Measurements from ENCODE around the gene ARFIP1.

Gene ARFIP1

DNA sequence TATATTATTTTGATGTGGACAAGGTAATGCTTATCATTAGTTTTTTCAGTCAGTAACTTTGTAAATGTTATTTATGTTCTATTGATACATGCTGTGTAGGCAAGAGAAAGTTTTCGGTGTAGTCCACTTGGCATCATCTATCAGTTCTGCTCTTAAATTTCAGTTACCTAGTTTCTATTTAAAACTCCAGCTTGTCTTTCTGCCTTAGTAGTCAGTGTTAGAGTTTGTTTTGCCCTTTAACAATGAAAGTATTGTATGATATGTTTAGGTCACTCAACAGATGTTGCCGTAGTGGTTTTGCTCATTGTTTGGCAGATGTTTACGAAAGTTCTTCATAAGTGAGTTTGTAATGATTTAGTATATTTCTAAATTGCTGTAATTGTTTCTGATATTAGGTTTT, 121.5 kb downstream of the ARFIP1 start:
- no peak for FAIRE-seq

DNA sequence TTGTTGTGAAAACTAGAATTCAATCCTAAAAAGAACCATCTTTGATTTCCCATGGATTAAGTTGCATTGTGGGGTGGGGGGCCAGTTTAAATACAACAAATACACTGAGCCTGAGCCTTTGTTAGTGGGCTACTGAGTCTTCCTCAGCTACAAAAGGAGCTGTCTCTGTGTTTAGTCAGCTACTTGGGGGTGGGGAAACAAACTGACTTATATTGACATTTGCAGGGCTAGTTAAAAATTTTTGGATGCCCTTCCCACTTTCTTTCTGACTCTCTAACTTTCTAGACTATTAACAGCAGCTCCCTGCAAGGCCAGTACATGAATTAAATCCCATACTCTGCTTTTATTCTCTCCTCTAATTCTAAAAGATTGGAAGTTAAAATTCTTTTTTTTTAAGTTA, 123.9 kb downstream of the ARFIP1 start:
- FAIRE-seq: no peak

DNA sequence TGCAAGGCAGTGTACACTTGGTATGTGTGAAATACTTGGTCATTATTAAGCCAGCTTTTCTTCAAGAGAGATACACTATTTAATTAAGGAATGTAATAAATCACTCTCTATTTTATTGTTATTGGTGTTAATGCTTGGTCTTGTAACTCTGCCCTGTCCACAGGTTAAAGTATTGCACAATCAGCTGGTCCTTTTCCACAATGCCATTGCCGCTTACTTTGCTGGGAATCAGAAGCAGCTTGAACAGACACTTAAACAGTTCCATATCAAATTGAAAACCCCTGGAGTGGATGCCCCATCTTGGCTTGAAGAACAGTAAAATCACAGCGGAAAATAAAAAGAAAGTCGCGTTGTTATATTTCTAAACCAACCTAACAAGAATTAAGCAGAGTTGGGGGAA, 130.1 kb downstream of the ARFIP1 start:
- FAIRE-seq: no peak

DNA sequence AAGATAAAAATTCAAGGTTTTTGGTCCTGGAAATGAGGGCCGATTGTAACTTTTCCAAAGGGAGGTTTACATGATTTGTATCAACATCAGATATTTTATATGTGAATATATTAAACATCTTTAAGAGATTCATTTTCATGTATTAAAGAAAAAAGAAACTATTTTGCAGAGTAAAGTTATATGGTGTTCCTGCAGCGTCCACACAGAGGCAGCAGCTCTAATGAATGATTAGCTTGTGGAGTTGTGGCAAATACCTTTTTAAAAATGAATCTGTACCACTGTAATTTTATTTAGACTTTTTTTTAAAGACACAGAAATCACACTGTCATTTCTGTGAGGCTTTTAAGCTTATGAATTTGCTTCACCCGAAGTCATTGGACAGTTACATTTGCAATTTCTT, 130.8 kb downstream of the ARFIP1 start:
- no peak for FAIRE-seq

DNA sequence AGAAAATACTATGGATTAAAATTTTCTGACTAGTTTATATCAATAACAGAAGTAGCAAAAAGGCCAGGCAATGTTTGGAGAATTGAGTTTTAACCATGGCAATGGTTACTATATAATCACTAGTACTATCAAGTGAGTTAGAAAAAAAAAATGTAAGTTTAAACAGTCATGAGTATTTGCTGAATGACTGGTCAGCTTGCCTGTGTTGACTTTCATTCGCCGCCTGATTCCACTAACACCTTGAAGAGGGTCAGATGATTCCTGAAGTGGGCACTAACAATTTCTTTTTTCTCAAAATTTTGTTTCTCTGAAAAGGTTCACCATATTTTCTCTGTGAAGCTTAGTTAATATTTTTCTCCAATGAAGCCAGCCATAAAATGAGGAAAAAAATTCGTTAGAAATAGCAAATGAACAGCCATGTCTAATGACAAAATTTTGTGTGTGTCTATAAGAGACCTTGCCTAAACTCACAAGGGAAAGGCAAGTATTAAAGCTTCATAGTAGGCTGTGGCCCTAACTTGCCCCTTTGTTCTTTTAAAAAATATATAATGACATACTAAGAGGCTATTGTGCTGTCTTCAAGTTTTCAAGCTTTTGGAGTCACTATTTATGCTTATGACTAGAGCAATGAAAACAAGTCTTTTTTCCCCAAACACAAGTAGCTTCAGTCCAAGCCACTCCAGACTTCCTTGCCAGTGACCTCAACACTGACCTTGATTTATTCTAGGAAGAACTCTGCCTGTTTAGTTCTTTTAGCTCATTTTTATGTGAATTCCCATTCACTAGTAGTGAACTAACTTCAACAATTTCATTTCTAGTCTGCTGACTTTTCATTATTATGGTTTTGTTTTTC, 138.0 kb downstream of the ARFIP1 start:
- FAIRE-seq: no peak

DNA sequence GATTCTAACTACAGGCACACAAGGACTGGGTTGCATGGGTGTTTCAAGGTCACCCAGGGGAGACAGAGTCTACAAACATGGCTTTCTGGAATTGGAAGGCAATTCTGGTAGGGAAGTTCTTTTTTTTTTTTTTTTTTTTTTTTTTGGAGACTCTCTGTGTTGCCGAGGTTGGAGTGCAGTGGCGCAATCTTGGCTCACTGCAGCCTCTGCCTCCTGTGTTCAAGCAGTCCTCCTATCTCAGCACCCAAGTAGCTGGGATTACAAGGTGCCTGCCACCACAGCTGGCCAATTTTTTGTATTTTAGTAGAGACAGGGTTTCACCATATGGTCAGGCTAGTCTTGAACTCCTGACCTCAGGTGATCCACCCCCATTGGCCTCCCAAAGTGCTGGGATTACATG, 140.1 kb downstream of the ARFIP1 start:
- no peak for FAIRE-seq

DNA sequence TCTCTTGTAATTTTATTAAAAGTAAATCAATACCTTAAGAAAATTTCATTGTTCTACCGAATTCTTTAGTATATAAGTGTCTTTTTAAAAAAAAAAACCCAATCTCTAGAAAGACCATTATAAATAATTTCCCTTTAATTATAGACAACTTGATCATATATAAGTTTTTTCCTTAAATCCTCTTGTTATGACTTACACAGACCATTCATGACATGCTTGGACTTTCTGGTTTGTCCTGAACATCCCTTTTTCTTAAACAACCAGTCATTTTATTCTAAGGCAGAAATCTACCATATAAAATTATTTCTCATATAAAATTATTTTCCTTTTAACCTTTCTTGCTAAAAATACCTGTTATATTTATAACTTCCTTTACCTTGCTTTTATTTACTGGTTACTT, 141.0 kb downstream of the ARFIP1 start:
- FAIRE-seq: peak; percentile 72

DNA sequence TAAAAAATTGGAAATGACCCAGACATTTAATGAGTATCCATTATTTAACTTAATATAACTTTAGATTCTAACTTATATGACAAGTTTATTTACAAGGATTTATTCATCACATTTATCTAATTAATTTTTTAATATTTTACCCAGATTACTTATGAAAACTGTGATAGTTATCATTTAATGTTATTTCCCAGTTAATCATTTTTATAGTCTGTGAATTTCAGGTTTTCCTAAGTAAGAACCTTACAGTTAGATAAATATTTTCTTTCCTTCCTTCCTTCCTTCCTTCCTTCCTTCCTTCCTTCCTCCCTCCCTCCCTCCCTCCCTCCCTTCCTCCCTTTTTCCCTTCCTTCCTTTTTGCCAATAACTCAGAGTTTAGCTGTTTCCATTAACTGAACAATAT, 141.5 kb downstream of the ARFIP1 start:
- FAIRE-seq: peak; percentile 79

DNA sequence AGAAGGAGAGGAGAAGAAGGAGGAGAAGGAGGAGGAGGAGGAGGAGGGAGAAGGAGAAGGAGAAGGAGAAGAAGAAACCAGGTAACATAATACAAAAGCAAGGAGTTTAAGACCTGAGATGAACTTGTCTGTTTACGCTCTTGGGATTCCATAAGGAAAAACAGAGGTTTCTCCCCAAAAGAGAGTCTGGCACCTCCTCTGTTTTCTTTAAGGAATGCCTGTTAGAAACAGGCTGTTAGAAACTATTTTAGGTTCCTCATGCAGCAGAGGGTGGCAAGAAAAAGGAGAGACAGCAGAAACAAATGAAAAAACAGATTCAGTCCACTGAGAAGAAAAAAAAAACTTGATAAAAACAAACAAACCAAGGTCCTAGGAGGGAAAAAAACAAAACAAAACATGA, 146.1 kb downstream of the ARFIP1 start:
- no peak for FAIRE-seq

DNA sequence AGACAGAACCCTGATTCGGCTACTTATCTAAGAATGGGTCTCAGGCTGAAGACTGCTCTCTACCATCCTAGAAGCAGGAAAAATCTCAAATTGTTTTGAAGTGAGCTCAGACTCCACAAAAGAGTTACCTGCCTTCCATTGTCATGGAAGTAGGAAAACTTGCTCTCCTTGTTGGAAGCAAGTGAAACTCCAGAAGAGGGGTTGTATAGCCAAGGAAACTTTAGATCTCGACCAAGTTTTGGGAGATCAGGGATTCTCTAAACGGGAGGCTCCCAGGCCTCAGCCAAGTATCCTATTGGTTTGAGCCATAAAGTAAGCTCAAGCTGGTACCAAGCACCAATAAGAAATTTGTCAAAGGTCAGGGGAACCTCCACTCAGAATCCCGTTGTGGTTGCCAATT, 147.2 kb downstream of the ARFIP1 start:
- no peak for FAIRE-seq

DNA sequence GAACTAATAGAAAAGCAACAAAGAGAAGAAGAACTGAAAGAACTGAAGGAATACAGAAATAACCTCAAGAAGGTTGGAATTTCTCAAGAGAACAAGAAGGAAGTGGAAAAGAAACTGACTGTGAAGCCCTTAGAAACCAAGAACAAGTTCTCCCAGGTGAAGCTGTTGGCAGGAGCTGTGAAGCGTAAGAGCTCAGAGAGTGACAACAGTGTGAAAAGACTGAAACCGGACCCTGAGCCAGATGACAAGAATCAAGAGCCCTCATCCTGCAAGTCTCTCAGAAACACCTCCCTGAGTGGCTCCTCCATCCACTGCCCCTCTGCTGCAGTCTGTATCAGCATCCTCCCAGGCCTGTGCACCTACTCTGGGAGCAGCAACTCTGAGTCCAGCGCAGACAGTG, 148.0 kb downstream of the ARFIP1 start:
- no peak for FAIRE-seq

DNA sequence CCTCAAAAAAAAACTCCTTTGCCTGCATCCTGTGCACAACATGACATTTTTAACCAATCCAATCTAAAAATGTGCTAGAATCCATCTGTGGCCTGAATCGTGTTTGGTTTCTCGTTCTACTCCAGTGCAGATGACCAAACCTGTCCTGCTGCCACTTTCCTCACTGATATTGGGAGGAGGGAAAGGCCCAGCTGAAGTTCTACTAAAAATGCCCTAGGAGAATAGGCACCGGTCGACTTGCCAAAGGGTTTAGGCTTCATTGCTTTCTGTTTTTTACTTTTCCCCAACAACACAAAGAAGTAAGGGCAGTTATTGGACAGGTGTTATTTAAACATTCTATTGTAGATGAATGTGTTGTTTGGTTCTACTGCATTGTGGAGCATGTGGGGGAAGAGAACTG, 148.5 kb downstream of the ARFIP1 start:
- FAIRE-seq: no peak

DNA sequence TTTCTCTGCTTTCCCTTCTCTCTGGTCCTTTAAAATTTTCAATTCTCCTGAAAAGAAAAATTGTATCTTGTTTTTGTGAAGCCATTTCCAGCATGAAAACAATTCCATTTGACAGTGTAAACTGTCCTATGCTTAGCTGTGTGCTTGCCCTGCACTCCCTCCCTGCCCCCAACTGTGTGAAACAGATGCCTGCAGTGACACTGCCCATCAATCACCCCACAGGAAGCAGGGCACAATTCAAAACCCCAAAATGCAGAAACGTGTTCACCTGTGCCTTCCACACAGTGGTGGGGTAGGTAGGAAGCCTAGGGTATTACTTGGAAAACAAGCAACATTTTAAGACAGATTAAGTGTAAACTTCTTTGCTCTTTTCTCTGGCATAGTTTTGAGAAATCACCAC, 150.1 kb downstream of the ARFIP1 start:
- FAIRE-seq: no peak

DNA sequence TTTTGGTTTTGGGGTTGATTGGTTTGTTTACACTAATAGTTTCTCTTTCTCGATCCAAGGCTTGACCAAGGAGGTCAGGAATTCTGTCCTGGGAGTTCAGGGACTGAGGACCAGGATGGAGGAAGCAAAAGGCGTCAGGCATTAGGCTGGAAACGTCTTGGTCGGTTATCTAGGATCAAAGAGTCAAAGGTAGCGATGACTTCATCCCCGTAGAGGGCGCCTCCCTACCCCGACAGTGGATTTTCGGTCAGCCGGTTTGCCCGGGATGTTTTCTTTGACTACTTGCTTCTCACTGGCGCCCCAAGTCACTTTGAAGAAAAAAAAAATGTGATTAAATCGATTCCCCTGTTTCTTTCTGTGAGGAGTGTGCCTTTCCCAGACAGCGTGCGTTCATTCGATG, 155.4 kb downstream of the ARFIP1 start:
- FAIRE-seq: no peak

DNA sequence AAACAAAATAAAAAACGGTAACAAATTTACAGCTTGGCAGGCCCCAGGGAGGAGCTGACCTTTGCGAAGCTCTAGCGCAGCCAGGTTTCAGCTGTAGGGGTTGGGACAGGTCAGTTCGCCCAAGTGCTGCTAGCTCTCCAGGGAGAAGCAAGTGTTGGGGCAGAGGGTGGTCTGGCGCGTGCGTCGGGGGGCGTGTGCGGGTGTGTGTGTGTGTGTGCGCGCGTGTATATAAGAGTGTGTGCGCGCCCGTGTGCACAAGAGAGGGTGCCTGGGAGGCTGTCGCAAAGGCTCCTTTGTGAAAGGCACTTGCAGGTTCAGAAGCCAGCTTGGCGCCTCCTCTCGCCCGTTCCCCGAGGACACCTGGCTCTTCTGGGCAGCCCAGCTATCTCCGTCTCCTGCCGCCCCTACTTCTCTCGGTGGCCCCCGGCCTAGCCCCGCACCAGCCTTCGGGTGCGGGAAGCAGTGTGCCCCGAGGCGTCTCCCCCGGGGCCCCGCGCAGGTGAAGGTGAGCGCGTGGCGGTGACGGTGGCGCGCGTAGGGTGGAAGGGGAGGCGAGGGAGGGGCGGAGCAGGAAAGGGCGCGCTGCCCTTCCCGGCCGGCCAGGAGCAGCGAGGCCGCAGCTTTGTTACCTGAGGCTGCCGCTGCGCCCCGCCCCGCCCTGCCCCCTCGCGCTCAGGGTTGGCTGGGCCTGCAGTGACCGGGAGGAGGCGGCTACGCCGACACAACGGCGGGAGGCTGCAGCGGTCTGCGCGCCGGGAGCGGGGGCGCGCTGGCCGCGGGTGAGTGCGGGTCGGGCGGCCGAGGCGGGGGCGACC, 156.1 kb downstream of the ARFIP1 start, which contains the start of gene FHDC1:
Gene FHDC1 (plus strand): TSS at position 693 of the 815 bp plus-strand sequence. CDS start 6,735 bp downstream, outside the sequence.
- FAIRE-seq: no peak

DNA sequence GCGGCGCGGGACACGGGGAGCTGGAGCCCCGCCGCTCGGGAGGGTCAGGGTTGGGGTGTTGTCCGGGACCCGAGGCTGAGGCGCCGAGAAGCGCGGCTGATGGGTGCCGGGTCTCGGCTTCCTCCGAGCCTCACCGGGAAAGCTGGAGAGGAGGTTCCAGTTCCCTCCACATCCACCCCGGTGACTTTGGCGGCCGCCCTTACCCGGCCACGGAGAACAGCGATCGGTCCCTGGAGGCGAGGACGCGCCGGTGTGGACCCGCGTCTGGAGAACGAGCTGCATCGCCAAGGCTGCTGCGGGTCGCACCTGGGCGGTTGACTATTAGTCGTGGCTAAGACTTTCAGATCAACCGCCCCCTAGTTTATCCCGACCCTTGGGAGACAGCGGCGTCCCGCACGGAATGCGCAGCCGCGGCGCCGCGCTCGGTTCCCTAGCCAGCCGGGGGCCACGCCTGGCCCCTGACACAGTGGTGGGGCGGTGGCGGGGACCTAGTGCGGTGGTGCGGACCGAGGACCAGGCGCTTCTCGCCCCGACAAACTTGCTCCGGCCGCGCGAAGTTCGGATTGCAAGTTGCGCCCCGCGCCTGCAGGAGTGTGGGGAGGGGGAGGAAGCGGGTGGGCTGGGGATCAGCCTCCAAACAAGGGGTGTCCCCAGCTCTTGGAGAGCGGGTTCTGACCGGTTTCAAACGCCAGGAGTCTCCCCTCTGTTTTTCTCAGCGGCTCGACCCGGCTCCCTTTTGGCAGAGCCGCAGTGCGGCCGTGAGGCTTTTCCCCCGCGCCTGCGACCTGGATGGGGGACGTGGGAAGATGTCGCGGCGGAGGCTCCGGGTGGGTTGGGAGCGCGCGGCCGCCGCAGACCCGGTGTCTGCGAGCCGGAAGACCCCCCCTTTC, 156.9 kb downstream of the ARFIP1 start:
- FAIRE-seq: no peak

DNA sequence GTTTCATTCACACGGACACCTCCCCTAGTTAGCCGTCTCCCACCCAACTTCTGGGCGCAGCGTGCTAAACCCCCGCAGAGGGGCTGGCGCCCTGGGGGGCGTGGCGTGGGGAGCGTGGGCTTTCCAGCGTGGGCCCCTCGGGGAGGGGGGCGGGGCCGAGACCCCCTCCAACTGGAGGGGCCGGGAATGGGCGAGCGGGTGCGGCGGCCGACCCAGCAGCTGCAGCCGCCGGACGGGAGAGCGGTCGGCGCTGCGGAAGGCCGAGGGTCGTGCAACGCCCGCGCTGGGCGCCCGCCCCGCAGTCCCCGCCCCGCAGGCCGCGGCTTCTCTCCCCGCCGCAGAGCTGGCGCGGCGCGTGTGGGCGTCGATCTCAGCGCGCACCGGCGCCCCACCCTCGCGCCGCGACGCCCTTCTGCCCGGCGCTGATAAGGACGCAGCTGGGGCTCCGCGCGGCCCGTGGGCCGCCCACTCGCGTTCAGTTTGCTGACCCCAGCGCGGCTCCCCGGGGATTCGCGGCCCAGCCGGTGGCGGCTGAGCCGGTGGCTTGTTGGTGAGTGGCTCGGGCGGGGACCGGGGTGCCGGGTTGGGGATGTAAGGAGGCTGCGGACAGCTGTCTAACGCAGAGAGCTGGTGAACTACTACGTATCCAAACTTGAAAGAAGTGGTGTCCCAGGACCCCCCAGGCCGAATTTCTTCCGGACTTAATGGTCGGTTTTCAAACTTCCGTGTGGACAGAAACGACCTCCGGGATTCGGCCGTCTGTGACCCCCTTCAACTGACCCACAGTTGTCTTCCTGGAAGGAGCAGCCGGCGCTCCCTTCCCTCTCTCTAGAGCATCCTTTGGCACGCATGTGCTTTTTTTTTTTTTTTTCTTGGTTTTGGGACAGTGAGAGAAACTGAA, 157.8 kb downstream of the ARFIP1 start:
- no peak for FAIRE-seq

DNA sequence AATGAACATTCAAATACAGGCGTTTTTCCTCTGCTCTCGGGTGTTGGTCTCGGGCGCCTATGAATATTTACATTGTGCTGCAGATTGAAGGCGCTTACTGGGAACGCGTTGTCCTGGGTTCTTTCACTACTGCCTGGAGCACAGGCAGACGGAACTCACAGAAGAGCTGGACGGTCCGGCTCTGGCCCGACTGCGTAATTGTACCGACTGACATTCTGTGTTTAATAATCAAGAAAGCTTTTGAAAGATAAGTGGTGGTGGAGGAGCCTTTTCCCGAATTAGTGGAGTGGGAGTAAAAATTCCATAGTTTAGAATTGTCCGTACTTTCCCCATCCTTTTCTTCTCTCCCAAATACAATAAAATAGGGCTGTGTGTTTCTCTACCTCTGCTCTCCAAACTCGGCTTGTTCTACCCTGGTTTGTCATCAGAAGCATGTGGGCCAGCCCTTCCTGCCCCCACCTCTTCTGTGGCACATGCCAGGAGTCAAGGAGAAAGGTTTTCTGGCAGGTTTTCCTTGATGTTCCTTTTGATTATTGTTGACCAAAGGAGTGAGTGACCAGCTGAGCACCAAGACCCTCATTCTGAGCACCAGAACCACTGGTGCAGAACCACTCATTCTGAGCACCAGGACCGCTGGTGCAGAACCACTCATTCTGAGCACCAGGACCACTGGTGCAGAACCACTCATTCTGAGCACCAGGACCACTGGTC, 158.6 kb downstream of the ARFIP1 start:
- no peak for FAIRE-seq

DNA sequence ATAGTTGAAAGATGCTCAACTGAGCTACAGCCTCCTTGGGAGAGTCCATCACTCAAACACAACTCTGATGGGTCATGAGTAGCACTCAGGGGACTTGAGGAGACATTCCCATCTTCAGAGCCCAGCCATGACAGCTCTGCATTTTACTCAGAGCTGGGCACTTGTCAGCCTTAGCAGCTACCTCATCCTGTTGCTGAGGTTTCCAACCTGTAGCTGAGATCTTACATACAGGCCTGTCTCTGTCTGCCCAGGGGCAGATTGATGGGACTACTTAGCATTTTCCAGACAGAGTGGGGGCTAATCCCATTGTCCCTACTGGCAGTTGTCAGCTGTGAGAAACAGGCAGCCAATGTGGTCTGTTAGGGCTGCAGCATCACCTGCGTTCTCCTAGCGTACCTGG, 159.9 kb downstream of the ARFIP1 start:
- no peak for FAIRE-seq

DNA sequence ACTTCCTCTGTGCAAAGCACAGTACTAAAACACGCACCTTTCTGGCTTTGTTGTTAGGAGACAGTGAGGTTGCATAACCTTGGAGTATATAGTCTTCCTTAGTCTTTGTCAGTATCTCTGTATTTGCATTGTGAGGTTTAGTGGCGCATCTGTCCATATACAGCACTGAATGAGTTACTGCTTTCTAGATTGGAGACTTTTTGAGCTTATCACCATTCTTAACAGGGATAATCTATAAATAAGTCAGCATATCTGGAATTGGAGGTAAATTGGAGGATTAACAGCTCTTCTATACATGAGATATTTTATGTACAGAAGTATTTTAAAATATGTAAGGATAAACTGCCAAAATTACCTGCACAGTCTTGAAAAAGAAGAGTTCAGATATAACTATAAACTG, 160.7 kb downstream of the ARFIP1 start:
- no peak for FAIRE-seq

DNA sequence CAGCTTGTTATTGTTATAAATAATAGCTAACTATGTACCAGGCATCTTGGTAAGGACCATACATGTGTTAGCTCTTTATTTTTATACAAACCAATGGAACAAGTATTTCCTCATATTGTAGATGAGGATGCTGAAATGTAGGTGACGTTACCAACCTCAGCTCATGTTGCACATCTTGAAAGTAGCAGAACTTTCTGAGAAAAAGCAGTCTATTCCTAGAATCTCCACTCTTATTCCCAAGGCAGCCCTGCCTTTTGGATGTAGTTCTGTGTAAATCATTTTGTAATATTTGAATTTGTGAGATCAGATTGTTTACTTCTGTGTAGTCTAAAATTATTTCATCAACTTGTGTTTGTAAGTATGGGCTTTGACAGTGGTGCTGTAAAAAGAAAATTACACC, 161.7 kb downstream of the ARFIP1 start:
- no peak for FAIRE-seq

All from islet of Langerhans (tissue), 1 donor.